Neural crest cell (in vitro differentiated cells): ENCODE measurements around the gene GABRD. TPM values are rescaled to one million over a fixed set of nuclear protein-coding genes. Genes with fewer than 3 reads are reported as not detected.
A peak's percentile ranks its signal among the peaks of the same experiment; 100 is the strongest.

Experiments
- DNase-seq: peaks from one replicate; pipeline ENCODE4 v3.0.0; 2021; ENCODE audit warnings: low read depth, mixed read lengths, low spot score
- H3K27ac Mint-ChIP-seq: one replicate; pipeline ENCODE4 v1.8.0; 2021; ENCODE audit warnings: mild to moderate bottlenecking, mixed read lengths; ENCODE audit not compliant: unreplicated experiment
- H3K27me3 Mint-ChIP-seq: 2 replicates; pipeline ENCODE4 v1.8.0; 2021; ENCODE audit warnings: low read depth, mild to moderate bottlenecking, mixed read lengths
- H3K36me3 Mint-ChIP-seq: 2 replicates; pipeline ENCODE4 v1.8.0; 2021; ENCODE audit warnings: low read depth, mild to moderate bottlenecking, mixed read lengths
- H3K4me1 Mint-ChIP-seq: 2 replicates; pipeline ENCODE4 v1.8.0; 2021; ENCODE audit warnings: mixed read lengths
- H3K4me3 Mint-ChIP-seq: one replicate; pipeline ENCODE4 v1.8.0; 2021; ENCODE audit warnings: mild to moderate bottlenecking, mixed read lengths
- H3K9me3 Mint-ChIP-seq: 2 replicates; pipeline ENCODE4 v1.8.0; 2021; ENCODE audit warnings: mixed read lengths
- total RNA-seq: library from RNA; stranded (reverse); gene quantifications from 2 replicates; pipeline ENCODE4 v1.2.1, GENCODE V29; 2021
- TF ChIP-seq, protein P1 (sequence below): fragments of 200-600 bp; sonication (generic); conservative IDR thresholded peaks from 2 replicates; pipeline ENCODE4 v1.5.0; 2021; ENCODE audit warnings: antibody characterized with exemption, mild to moderate bottlenecking

The GABRD gene
- total RNA-seq, 1 donor from 2014 or later = 0.54 TPM

DNA sequence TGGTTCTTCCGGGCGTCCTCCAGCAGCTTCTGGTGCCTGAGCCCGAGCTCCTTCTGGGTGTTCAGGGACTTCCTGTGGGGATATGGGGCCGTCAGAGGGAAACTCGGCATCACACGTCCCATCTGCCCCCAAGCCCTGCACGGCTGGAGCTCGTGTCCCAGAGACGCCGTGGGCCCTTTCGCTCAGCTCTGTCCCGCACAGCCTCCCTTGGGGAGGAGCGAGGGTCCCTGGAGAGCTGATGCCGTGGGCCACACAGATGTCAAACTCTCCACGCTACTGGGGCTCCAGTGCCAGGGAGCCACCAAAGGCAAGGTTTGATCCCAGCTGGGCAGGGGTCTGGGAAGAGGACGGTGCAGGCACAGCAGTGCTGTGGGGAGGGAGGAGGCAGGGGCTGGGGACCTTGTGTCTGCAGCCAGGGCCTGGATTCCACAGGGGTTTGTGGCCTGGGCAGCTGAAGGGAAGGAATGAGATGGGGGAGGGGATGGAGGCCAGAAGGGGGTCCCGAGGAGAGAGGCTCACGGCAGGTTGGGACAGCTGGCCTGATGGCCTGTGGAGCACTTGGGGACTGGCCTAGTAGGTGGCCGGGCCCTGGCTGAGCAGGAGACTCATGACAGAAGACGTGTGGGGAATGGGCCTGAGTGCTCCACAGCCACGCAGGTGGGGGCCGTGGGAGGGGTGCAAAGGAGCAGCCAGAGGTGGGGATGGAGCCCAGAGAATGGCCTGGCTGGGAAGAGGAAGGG lies 46.0 kb upstream of the GABRD start:
- Mint-ChIP-seq H3K27me3 (no peaks in the 10 kb centered on the region), H3K4me1 (peaks cover 7% of the 10 kb centered on the region), H3K4me3 (no peak overlapping the region), H3K36me3 (no peaks in the 10 kb centered on the region), H3K9me3 (no peaks in the 10 kb centered on the region), H3K27ac (no peak overlapping the region)
- DNase-seq = no peak
- TF ChIP-seq, protein P1, sequence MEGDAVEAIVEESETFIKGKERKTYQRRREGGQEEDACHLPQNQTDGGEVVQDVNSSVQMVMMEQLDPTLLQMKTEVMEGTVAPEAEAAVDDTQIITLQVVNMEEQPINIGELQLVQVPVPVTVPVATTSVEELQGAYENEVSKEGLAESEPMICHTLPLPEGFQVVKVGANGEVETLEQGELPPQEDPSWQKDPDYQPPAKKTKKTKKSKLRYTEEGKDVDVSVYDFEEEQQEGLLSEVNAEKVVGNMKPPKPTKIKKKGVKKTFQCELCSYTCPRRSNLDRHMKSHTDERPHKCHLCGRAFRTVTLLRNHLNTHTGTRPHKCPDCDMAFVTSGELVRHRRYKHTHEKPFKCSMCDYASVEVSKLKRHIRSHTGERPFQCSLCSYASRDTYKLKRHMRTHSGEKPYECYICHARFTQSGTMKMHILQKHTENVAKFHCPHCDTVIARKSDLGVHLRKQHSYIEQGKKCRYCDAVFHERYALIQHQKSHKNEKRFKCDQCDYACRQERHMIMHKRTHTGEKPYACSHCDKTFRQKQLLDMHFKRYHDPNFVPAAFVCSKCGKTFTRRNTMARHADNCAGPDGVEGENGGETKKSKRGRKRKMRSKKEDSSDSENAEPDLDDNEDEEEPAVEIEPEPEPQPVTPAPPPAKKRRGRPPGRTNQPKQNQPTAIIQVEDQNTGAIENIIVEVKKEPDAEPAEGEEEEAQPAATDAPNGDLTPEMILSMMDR = no peak

- Mint-ChIP-seq H3K9me3 (no peaks in the 10 kb centered on the region), H3K4me3 (no peak overlapping the region), H3K4me1 (peaks cover 7% of the 10 kb centered on the region), H3K27ac (no peak overlapping the region), H3K27me3 (no peaks in the 10 kb centered on the region), H3K36me3 (no peaks in the 10 kb centered on the region)
- TF ChIP-seq, protein P1 = no peak
- DNase-seq = no peak
Observed at GRCh38 chr1:1973716-1974642, 45.2 kb upstream of the GABRD start.

- H3K36me3 Mint-ChIP-seq = no peaks in the 10 kb centered on the region
- H3K27me3 Mint-ChIP-seq = no peaks in the 10 kb centered on the region
- H3K9me3 Mint-ChIP-seq = no peaks in the 10 kb centered on the region
- no peak for DNase-seq
- H3K4me3 Mint-ChIP-seq = no peak overlapping the region
- H3K27ac Mint-ChIP-seq = no peak overlapping the region
- H3K4me1 Mint-ChIP-seq = peaks cover 7% of the 10 kb centered on the region
- TF ChIP-seq, protein P1 = no peak
Observed at GRCh38 chr1:1974834-1975233, 44.3 kb upstream of the GABRD start.

GRCh38 chr1:1975535-1975934 lies 43.6 kb upstream of the GABRD start:
- H3K9me3 Mint-ChIP-seq = no peaks in the 10 kb centered on the region
- DNase-seq = no peak
- H3K4me1 Mint-ChIP-seq = peaks cover 7% of the 10 kb centered on the region
- H3K4me3 Mint-ChIP-seq = no peak overlapping the region
- H3K27ac Mint-ChIP-seq = no peak overlapping the region
- TF ChIP-seq, protein P1 = no peak
- no peaks in the 10 kb centered on the region for H3K27me3 Mint-ChIP-seq
- H3K36me3 Mint-ChIP-seq = no peaks in the 10 kb centered on the region

GRCh38 chr1:1976031-1976430 lies 43.1 kb upstream of the GABRD start:
- peaks cover 7% of the 10 kb centered on the region for H3K4me1 Mint-ChIP-seq
- no peak overlapping the region for H3K4me3 Mint-ChIP-seq
- H3K27ac Mint-ChIP-seq = peak overlapping the region; percentile 27
- no peaks in the 10 kb centered on the region for H3K36me3 Mint-ChIP-seq
- H3K9me3 Mint-ChIP-seq = no peaks in the 10 kb centered on the region
- DNase-seq = no peak
- no peaks in the 10 kb centered on the region for H3K27me3 Mint-ChIP-seq
- TF ChIP-seq, protein P1 = no peak
